DMS153 treated with DMSO at 0.1 percent for 48 hours (cell line): Measurements from ENCODE around the gene ITGA2.

ENCODE experiments used
- DNase-seq: peaks from one replicate; lab custom pipeline; 2025; ENCODE audit not compliant: unreplicated experiment; lab: John Stamatoyannopoulos, UW

The ITGA2 gene

DNA sequence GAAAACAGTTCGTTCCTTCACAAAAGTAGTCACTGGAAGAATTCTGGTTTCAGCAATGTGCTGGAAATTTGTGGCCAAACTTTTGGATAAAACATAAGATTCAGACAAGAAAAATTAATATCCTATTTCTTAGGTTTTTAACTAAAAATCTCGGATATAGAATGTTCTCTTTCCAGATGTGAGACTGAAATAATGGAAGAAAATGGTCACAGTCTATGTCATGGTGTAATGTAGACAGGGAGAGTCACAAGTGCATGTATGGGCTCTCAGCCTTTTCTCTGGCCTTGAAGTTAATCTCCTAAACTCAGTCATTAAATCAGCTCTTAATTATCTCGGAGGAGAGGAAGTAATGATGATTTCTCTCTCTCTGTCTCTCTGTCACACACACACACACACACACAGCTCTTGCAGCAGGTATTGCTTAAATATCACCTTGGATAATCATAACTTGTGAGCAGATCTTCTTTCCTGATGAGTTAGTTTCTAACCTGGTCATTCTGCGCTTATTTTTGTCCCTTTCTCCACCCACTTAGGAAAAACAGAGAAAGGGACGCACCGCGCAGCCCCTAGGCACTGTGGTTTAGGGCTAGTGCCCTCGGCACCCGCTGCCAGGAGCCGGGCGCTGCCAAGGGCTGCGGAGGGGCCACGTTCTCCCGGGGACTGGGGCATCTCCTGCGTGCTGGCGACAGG lies 672 bp upstream of the ITGA2 start:
- DNase-seq: no peak

DNA sequence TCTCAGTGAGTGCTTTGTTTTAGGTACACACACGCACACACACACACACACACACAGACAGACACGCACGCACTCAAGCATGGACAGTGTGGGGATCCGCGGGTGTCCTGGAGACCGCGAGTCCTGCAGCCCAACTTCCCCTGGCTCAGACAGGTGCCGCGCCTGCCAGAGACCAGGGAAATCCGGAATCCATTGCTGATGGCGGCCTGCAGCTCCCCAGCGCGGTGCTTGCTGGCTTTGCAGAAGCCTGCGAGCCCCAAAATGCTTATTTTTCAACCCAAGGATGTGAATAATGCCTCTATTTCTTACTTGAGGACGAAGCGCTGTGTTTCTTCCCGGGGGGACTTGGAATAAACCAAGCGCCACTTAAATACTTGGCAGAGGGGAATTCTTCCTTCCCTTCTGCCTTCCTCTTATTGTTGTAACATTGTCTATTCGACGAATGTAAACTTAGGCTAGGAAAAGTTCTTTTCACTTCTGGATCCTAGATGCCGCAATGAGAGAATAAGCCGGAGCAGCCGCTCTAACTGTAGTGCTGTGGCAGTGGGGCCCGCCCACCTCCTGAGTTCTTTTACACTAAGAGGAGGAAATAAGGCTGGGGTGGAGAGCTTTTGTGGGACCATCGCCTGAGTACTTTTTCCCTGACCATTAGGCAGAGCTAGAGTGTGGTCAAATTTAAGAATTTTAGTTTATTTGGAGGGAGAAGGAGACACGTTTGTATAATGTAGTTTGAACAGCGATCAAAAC lies 802 bp downstream of the ITGA2 start:
- DNase-seq: no peak

DNA sequence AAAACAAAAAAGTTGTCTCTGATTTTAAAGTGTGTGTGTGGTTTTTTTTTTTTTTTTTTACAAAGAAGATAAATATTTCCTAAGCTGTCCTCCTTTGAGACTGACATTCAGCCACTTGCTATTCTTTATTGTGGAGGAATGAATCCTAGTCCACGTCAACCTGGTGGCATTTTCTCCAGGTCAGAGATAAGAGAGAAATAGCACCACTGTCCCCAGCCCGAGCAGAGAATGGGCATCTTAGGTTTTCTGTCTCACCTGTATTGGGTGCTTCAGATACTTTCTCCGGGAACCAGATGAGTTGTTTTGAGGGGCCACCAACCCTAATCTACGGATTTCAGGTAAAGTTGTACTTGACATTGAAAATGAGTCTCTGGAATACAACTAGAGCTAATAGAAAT lies 1.4 kb downstream of the ITGA2 start:
- DNase-seq: no peak

DNA sequence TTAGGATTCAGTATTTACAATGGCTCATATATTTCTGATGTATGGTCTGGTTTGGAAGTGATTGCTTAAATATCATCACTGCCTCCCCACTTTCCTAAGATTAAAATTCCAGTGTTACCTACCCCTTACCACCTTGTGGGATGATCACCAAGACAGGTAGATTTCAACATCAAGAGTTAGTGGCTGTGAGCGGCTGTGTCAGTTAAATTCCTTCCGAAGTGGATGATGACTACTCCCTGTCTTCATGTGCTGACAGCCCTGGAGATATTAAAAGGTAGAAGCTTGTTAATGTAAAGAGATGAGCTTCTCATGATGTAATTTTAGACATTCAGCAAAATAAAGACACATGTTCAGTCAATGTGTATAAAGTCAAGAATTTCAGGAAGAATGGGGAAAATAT lies 4.2 kb downstream of the ITGA2 start:
- no peak for DNase-seq

DNA sequence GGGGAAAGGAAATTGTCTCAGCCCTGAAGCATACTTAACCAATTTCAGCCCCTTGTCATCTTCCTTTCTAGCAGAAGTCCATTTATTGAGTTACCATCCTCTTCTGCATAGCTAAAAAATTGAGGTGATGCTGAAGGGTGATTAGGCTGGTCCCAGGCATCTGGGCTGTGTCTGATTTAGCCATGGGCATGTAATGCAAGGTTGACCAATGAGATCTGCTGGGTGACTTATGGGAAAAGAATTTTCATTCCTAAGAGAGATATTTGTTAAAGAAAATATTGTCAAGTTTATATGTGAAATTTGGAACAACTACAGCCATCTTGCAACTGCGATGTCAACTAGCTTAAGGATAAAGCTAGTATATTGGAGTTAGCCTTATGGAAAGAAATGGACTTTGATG lies 5.1 kb downstream of the ITGA2 start:
- DNase-seq: no peak

DNA sequence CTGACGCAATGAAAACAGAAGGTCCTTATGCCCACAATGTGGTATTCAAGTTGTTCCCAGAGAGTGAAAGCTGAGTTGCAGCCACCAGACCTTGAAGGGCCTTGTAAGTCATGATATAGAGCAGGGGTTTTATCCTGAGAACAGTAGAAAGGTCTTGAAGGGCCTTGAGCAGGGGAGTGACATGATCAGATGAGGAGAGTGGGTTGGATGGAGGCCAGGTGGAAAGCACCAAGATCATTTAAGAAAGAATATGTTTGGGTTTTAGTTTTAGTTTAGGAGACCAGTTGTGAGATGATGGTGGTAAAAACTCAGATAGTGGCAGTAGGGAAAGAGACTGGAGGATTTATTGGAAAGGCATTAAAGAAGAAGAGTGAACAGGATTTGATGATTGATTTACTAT lies 5.9 kb downstream of the ITGA2 start:
- no peak for DNase-seq

DNA sequence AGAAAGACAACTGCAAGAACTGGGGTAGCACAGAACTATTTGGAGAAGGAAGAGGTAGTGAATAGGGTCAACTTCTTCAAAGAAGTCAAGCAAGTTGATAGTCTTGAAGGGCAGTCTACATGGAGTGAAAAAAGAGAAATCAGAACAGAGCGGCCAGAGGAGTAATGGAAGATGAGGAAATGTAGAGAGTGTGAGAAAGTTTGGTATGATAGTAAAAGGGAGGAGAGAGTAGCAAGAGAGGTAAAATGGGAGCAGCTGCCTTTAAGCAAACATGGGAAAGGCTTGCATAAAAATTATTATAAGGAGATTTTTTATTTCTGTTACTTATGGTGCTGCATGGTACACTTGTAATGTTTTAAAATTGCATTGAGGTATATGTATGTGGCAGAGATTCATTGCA lies 6.8 kb downstream of the ITGA2 start:
- no peak for DNase-seq

DNA sequence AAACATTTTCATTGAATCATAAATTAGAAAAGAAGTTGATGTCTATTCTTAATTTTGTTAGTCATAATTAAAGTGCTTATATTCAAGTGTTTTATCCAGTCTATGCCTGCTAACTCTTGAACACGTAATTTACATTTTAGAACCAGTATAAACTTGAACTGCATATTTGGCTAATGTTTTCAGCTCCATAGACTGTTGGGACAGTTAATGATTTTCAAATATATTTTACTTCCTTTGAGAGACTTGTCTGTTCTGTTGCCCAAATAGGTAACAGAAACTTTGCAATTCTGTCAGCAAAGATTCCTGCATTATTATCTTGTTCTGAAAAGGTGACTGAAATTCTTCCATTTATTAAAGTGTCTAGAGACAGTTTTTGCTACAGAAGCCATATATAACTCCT lies 7.8 kb downstream of the ITGA2 start:
- DNase-seq: no peak

DNA sequence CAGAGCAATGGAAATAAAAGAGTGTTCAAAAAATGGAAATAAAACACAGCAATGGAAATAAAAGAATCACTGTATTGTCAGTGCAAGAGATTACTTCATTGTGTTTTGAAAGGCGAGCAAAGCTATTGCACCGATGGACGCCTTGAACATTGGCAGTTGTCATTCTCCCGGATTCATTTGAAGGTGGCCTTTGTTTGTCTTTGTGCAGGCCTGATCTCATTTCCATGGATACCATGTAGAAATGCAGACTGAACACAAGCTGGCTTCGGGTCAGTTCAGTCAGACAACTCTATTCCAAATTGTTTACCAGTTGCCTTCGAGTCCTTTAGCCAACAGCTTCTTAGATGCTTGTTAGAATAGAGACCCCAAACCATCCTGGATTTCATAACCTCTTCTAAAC lies 8.3 kb downstream of the ITGA2 start:
- DNase-seq: no peak

DNA sequence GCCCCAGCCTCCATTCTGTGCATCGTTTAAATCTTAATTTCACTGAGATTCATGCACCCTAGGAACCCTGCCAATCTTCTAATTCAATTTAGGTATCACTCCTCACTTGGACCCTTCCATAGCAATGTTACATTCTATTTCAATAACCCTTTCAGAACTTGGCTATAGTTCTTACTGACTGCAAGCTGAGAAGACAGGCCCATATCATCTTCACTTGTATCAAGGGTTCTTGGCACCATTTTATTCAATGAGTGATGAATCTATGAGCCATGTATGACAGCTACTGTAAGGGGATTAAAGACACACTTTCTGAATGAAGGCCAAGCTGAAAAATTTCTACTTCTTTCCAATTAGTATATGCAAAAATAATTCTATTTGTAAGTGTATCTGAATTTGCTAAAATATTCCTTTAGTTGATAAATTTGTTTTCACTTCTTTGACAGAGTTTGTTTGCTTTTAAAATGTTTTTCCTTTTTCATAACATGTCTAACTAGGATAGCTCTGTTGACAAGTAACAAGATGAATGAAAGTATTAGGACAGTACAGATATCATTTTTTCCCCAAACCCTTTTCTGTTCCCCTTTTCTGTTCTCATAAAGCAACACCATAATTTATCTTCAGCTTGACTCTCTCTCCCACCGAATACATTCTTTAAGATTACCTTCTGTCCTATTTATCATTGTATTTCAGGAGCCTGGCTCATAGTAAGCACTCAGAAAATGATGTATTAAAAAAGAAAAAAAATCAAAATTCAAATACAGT lies 9.6 kb downstream of the ITGA2 start:
- no peak for DNase-seq

DNA sequence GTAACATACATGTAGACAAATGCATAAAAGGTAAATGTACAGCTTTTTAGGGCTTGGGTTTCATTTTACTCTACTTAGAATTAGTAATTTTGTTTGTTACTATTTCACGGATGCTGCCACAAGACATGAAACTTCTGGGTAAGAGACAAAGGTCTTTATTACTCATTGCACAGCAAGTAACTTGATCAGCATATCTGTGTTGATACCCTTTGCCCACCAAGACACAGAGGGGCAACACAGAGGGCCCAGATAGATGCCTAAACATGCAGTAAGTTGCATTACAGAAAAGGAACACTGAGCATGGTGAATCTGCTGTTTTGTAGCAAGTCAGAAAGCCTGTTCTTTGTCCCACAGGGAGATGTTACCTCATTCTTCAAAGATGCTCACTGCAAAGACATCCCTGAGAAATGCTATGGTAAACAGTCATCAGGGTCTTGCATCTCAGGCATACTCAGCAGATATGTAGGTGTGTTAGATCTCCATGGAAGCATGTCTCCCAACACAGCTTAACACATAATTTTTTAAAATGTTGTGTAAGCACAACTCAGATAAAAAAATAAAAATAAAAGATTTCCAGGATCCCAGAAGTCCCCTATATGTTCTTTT lies 10.3 kb downstream of the ITGA2 start:
- DNase-seq: no peak

DNA sequence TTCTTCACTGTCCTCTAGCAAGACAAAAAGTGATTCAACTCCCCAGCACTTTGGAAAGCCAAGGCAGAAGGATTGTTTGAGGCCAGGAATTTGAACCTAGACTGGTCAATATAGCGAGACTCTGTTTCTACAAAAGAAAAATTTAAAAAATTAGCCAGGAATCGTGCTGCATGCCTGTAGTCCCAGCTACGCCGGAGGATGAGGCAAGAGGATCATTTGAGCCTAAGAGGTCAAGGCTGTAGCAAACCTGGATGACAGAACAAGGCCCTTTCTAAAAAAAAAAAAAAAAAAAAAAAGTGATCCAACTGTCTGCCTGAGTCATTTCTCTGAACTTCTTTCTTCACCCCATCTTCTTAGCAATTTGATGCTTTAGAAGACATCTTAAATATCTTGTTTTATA lies 12.4 kb downstream of the ITGA2 start:
- DNase-seq: no peak

DNA sequence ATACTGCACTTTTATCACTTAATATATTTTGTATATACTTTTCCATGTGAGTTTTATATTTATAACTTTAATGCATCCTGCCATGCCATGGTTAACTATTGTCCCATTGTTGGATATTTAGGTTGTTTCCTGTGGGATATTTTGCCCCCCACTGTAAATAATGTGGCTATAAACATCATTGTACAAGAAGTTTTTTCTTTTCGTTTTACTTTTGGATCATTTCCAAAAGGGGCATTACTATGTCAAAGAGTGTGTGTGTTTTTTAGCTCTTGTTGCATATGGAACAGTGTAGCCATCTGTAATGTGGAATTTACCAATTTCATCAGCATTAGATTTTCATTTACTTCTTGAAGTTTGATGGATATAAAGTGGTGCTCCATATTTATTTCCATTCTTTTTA lies 13.3 kb downstream of the ITGA2 start:
- no peak for DNase-seq

DNA sequence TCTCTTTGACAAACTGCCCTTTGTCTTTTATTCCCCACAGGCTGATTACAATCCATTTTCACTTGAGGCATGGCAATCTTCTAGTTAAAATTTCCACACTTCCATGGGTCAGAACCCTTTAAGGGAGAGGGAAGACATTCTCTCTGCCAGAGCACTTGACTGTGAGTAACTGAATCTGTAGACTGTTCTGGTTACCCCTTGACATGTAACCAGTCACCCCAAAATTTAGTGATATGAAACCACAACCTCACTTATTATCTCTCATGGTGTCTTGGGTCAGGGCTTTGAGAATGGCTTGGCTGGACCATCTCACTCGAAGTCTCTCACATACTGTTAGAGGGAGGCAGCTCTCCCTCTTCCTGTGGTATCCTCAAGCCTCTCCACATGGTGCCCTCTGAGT lies 14.0 kb downstream of the ITGA2 start:
- no peak for DNase-seq

DNA sequence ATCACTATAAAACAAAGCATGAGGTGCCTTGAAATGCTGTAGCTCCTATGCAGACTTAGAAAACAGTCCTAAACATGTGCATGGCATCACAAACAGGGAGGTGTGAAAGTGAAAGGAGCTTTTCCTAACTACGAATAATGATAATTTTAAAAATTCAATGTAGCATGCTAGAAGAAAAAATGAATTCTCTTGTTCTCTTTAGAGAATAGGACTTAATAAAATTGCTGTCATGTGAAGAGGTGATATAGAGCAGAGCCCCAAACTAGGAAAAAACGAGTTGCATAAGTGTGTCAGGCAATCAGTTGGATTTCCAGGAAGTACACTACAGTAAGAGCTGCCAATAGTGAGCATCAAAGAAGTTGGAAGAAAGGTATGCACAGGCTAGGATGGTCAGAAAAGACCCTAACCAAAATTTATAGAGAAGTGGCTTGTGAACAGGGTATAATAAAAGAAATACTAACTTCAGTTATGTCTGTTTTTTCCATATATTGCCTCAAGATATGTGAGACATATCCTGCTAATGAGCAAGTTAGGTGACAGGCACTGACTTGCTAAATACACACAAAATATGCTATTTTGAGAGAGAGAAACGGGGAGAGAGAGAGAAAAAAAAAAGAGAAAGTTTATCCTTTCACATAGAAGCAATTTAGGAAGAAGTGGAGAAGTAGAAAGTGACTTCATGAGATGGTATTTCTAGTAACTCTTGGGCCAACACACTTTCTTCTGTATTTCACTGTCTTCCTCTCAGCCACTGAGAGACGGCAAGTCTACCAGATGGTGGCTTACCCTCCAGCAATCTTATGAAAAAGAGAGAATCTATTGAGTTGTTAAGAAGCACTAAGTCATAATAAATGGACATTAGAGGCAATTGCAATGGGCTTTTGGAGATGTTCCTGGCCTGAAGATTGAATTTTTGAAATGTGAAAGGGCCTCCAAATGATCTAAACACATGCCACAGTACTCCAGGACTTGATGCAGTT lies 18.0 kb downstream of the ITGA2 start:
- no peak for DNase-seq

DNA sequence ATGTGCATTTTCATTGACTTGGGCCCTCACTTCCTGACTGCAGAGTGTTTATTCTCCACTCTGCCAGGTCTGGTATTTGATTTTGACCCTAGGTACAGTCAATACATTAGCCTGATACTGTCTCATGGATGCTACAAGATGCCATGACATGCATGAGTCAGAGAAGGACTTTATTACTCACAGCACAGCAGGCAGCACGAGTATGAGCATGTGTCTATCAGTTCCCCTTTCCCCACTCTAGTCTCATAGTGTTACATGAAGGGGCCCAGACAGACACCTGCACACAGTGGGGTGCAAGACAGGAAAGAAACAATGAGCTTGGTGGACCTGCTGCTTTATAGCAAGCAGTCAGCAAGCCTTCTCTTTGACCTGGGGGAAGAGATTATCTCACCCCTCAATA lies 19.6 kb downstream of the ITGA2 start:
- no peak for DNase-seq

DNA sequence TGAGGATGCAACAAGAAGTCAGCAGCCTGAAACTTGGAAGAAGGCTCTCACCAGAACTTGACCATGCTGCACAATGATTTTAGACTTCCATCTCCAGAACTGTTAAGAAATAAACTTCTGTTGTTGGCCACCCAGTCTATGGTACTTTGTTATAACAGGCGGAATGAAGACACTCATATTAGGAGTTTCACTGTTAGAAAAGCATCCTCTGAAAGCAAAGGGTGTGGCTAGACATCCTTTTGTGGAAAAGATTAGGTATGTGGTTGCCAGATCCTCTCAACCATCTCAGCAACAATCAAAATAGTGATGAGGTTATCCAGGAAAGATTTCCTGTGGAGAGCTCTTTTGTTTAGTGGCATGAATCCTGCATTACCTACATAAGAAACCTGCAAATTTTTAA lies 20.7 kb downstream of the ITGA2 start:
- DNase-seq: no peak

DNA sequence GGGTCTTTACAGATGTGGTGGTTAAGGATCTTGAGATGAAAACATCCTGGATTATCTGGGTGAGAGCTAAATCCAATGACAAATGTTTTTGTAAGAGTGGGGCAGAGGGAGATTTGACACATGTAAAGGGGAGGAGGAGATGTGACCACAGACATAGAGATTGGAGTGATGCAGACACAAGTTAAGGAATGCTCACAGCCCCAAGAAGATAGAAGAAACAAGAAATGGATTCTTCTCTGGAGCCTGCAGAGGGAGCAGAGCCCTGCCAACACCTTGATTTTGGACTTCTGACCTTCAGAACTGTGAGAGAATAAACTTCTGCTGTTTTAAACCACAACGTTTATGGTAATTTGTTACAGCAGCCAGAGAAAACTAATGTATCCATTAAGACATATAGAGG lies 21.7 kb downstream of the ITGA2 start:
- DNase-seq: no peak

DNA sequence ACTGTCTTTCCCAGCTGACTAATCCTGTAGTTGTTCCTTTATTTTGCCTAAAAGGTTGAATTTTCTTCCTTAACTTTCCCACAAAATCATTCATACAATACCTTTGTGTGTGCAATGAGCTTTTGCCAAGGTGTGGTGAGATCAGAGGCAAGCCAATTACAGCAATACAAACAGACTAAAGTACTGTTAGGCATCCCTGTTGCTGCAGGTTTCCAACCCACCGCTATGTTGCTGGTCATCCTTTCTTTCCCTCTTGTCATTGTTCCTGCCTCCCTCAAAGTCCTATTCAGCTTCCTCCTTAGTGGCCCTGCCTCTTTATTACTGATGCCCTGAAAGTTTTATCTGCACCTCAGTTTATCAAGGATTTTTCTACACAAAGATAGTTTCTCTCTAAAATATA lies 22.1 kb downstream of the ITGA2 start:
- DNase-seq: no peak

DNA sequence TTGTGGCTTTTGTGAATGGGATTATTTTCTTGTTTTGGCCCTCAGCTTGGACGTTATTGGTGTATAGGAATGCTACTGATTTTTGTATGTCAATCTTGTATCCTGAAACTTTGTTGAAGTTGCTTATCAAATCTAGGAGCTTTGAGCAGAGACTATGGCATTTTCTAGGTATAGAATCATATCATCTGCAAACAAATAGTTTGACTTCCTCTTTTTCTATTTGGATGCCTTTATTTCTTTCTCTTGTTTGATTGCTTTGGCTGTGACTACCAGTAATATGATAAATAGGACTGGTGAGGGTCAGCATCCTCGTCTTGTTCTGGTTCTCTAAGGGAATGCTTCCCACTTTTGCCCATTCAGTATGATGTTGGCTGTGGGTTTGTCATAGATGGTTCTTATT lies 24.7 kb downstream of the ITGA2 start:
- DNase-seq: no peak

DNA sequence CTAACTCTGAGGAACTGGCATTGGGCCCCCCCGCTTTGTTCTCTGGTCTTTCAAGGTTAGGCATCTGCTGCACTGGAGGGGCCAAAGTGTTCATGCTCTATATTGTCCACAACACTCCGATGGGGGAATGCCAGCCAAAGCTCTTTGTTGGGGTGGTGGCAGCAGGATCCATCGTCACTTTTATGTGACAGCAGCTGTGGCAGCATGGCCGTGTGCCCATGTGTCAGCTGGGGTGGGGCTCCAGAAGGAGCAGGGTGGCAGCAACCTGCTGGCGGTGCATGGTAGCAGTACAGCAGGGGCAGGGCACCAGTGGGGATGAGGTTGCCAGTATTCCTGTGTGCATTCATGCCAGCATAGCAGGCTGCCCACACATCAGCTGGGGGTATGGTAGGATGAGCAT lies 28.2 kb downstream of the ITGA2 start:
- no peak for DNase-seq
